HuH-7.5 (cell line): ENCODE results near the gene LHB.
"Not testable (repeated sequence)": the region's sequence is repeated elsewhere in the genome, so short reads cannot be mapped to it uniquely, and the experiment has no call there.

Experiments used
- DNase-seq: peaks from one replicate; pipeline ENCODE4 v3.0.0; 2011; ENCODE audit warnings: low spot score

The LHB gene

GRCh38 chr19:49017041-49017665 lies at the start of gene LHB:
LHB (minus strand) TSS chr19:49017091; CDS start chr19:49017081, 10 bp downstream.
- no peak for DNase-seq

GRCh38 chr19:49065905-49066512 lies 49.1 kb upstream of the LHB start:
- DNase-seq: no peak

- peak; percentile 79 for DNase-seq
Measured at GRCh38 chr19:49064768-49065611, 48.1 kb upstream of the LHB start, which contains the start of gene NTF4. NTF4 (minus strand) TSS chr19:49064818; CDS start chr19:49061997, 2,821 bp downstream.

GRCh38 chr19:49064029-49064629 lies 47.2 kb upstream of the LHB start:
- DNase-seq: no peak

GRCh38 chr19:49061445-49061844 lies 44.6 kb upstream of the LHB start:
- no peak for DNase-seq

GRCh38 chr19:49061000-49061399 lies 44.1 kb upstream of the LHB start:
- no peak for DNase-seq

- DNase-seq: no peak
Measured at GRCh38 chr19:49059053-49059452, 42.2 kb upstream of the LHB start.

GRCh38 chr19:49058562-49058961 lies 41.7 kb upstream of the LHB start:
- no peak for DNase-seq

GRCh38 chr19:49057636-49058234 lies 40.8 kb upstream of the LHB start, which contains the start of gene CGB7:
CGB7 (minus strand) TSS chr19:49057749; CDS start chr19:49055375, 2,374 bp downstream.
- peak; percentile 89 for DNase-seq

- DNase-seq: not testable (repeated sequence)
Measured at GRCh38 chr19:49056902-49057596, 40.2 kb upstream of the LHB start.

- peak; percentile 96 for DNase-seq
Measured at GRCh38 chr19:49056101-49056901, 39.4 kb upstream of the LHB start.

- not testable (repeated sequence) for DNase-seq
Measured at GRCh38 chr19:49050376-49051033, 33.6 kb upstream of the LHB start.

GRCh38 chr19:49049834-49050233 lies 32.9 kb upstream of the LHB start:
- DNase-seq: not testable (repeated sequence)

GRCh38 chr19:49049011-49049410 lies 32.1 kb upstream of the LHB start, which contains the start of gene CGB8:
CGB8 (minus strand) TSS chr19:49049111; CDS start chr19:49048739, 372 bp downstream.
- not testable (repeated sequence) for DNase-seq

GRCh38 chr19:49043548-49043947 lies 26.7 kb upstream of the LHB start, which contains the start of gene CGB5:
CGB5 (plus strand) TSS chr19:49043848; CDS start chr19:49044210, 362 bp downstream.
- not testable (repeated sequence) for DNase-seq

- DNase-seq: not testable (repeated sequence)
Measured at GRCh38 chr19:49042666-49043065, 25.8 kb upstream of the LHB start.

- DNase-seq: no peak
Measured at GRCh38 chr19:49042177-49042576, 25.3 kb upstream of the LHB start.

- DNase-seq: not testable (repeated sequence)
Measured at GRCh38 chr19:49039736-49040135, 22.8 kb upstream of the LHB start.

- DNase-seq: not testable (repeated sequence)
Measured at GRCh38 chr19:49038557-49039276, 21.8 kb upstream of the LHB start.
